Jurkat, Clone E6-1 (cell line): ENCODE measurements around the gene ARMC2.
"Not testable (repeated sequence)": the region's sequence is repeated elsewhere in the genome, so short reads cannot be mapped to it uniquely, and the experiment has no call there.

ENCODE experiments used
- DNase-seq: peaks from one replicate; pipeline ENCODE4 v3.0.0-alpha.2; 2011; ENCODE audit warnings: low read depth, low spot score
- H3K4me3 ChIP-seq: 2 replicates; pipeline ENCODE4 v1.5.1; 2011; ENCODE audit warnings: mild to moderate bottlenecking, low read length, control low read depth, moderate library complexity

The ARMC2 gene

DNA sequence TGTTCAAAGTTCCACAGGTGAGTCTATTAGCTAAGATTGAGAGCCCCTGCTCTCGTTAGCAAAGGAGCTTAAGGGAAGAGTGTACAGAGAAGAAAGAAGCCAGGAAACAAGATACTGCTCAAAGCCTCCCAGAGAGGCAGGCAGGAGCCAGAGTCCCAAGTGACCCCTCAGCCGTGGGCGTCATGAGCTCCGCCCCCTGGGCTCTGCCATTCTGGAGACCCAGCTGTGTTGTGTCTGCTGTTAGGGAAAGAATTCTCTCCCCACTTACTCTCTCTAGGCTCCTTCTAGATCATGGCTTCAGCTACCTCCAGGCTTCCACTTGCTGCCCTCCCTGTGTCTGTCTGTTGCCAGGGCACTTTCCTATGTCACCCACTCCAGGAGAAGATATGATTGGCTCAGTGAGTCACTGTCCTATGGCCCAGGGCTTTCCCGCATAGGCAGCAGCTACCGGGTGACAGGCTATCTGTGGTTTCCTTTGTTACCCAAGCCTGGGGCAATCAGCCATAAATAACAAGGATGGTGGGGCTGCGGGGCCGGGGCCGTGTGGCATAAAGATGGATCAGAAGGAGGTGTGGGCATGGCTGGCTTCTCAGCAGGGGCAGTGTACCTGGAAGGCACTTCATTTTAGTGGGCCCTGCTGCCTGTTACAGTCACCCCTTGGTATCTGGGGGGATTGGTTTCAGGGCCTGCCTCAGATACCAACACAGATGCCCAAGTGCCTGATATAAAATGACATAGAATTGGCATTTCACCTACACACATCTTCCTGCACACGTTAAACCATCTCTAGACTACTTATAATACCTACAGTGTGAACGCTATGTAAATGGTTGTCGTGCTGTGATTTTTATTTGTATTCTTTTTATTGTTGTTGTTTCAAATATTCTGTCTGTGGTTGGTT is 118.9 kb downstream of the ARMC2 start:
- H3K4me3 ChIP-seq, result no peak overlapping the region
- DNase-seq, result no peak

DNA sequence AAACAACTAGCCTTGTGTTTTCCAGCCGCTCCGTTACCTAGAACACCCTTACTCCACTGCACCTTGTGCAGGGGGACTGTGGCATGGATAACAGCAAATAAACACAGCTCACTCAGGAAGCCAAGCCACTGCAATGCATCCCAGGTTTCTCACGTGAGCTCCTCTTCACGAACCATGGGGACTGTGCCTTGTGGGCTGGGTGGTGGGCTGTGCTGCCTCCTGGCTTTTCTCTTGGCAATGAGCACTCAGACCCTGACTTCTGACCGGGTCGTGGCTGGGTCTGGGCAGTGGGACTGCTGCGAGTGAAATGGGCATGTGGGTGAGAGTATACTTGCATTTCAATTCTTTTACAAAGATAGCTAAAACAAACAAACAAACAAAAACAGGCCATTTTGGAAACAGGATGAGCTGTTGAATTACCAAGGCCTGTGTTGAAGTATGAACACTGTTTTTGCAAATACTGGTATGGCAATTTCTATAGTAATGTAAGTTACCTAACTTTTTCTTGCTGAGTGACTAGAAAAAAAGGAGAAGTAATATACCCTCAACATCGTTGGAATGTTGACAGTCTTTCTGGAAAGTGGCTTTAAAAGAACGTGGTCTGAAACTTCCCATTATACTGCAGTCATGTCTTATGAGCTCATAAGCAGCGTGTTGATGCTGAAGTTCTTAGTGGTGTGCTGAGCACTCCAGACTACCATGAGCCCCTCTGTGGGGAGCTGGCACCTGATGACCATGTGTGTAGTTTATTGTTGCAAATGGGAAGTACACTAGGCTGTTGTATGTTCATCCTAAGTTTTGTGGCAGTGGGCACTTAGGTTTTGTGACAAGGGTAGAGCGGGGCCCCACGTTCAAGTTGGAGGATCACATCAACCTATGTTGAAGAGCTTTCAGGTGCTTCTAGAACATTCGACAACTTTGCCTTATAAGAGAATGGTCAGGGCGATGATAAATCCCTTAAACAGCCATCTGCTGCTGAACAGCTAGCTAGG is 120.4 kb downstream of the ARMC2 start:
- DNase-seq, result no peak
- no peak overlapping the region for H3K4me3 ChIP-seq

DNA sequence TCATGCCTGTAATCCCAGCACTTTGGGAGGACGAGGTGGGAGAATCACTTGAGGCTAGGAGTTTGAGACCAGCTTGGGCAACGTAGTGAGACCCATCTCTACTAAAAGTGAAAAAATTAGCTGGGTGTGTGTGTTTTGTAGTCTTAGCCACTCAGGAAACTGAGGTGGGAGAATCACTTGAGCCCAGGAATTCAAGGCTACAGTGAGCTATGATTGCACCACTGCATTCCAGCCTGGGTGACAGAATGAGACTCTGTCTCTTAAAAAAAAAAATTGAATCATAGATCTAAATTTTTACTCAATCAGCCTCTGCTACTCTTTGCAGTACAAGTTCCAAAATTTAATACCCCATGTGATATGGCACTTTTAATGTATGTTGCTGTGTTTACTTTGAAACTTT is 121.6 kb downstream of the ARMC2 start:
- no peak overlapping the region for H3K4me3 ChIP-seq

GRCh38 chr6:108974201-108974600 is 126.0 kb downstream of the ARMC2 start:
- no peak for DNase-seq
- H3K4me3 ChIP-seq, result no peak overlapping the region

More for the DNA sequence above, 121.6 kb downstream of the ARMC2 start:
- DNase-seq, result no peak

DNA sequence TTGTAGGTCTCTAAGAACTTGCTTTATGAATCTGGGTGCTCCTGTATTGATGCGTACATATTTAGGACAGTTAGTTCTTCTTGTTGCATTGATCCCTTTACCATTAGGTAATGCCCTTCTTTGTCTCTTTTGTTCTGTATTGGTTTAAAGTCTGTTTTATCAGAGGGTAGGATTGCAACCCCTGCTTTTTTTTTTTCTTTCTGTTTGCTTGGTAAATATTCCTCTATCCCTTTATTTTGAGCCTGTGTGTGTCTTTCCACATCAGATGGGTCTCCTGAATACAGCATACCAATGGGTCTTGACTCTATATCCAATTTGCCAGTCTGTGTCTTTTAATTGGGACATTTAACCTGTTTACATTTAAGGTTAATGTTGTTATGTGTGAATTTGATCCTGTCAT is 130.4 kb downstream of the ARMC2 start:
- not testable (repeated sequence) for H3K4me3 ChIP-seq, DNase-seq

- H3K4me3 ChIP-seq, result no peak overlapping the region
- no peak for DNase-seq
Measured at GRCh38 chr6:108982154-108983113, 134.2 kb downstream of the ARMC2 start.

GRCh38 chr6:108983151-108983550 is 134.9 kb downstream of the ARMC2 start:
- H3K4me3 ChIP-seq, result no peak overlapping the region
- DNase-seq, result no peak

DNA sequence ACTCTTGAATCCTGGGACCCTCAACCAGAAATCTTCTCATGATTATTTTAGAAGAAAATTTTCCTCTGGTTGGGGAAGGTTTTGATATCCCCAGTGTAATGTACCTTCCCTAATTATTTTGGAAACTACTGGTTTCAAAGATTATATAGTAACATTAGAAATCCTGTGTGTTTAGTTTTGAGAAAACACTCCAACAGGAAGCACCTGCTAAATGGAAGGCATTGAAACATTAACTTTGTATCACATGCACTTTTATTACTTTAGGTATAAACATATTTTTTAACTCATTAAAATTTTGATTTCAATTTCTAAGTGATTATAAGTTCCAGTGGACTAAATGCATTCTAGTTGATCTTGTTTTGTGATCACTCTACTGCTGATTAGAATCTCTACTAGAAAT is 137.1 kb downstream of the ARMC2 start:
- no peak for DNase-seq
- H3K4me3 ChIP-seq, result no peak overlapping the region

- DNase-seq, result no peak
- no peak overlapping the region for H3K4me3 ChIP-seq
Measured at GRCh38 chr6:108987156-108987555, 138.9 kb downstream of the ARMC2 start.

GRCh38 chr6:108988296-108988695 is 140.1 kb downstream of the ARMC2 start:
- no peak overlapping the region for H3K4me3 ChIP-seq

GRCh38 chr6:108988765-108989164 is 140.5 kb downstream of the ARMC2 start:
- H3K4me3 ChIP-seq, result no peak overlapping the region
- no peak for DNase-seq

More at GRCh38 chr6:108988296-108988695, 140.1 kb downstream of the ARMC2 start:
- no peak for DNase-seq

GRCh38 chr6:108989700-108990099 is 141.5 kb downstream of the ARMC2 start:
- no peak overlapping the region for H3K4me3 ChIP-seq
- no peak for DNase-seq

- no peak for DNase-seq
- H3K4me3 ChIP-seq, result no peak overlapping the region
Measured at GRCh38 chr6:108993876-108994275, 145.7 kb downstream of the ARMC2 start.

GRCh38 chr6:108995296-108995695 is 147.1 kb downstream of the ARMC2 start:
- no peak for DNase-seq
- H3K4me3 ChIP-seq, result no peak overlapping the region

DNA sequence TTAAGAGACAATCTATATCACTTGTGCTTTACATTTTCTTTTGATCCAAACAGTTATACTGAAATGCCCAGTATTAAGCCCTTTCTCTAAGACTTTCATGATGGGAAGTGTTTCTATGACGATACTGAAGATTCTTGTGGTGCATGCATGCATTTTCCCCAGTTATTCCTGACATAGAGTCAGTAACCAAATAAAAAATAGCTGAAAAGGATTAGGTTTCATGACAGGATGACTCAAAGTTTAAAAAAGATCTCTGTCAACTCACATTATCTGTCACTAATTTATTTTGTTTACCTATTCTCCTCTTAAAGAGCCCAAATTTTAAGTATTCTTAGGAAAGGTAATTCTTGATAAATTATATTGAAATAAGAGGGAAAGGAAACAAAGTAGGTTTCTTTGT is 148.0 kb downstream of the ARMC2 start:
- H3K4me3 ChIP-seq, result no peak overlapping the region
- no peak for DNase-seq

- DNase-seq, result no peak
- no peak overlapping the region for H3K4me3 ChIP-seq
Measured at GRCh38 chr6:108998485-108998884, 150.3 kb downstream of the ARMC2 start.

DNA sequence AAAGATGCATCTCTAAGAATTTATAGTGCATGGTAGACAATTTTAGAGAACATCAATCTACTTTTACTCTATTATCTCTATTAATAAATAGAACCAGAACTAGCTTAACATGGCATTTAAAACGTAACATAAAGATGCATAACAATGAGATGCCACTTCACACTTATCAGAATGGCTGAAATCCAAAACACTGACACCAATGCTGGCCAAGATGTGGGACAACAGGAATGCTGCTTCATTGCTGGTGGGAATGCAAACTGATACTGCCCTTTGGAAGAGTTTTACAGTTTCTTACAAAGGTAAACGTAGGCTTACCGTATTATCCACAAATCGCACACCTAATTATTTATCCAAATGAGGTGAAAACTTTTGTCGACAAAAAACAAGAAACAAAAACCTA is 151.2 kb downstream of the ARMC2 start:
- no peak overlapping the region for H3K4me3 ChIP-seq
- DNase-seq, result no peak

DNA sequence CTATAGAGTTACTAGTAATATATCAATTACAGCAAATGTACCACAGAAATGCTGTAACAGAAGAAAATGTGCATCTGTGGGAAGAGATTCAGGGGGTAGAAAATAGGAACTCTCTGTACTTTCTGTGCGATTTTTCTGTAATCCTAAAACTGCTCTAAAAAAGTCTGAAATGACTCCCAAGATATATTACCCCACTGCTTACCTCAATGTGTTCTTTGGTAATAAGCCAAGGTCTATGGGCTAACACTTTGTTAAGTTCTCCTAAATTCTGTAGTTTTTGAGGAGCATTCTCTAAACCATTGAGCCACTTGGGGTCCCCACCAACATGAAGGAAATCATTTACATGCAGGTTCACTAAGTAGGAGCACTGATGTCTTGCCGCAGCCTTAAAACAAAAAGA is 152.1 kb downstream of the ARMC2 start:
- no peak for DNase-seq
- H3K4me3 ChIP-seq, result no peak overlapping the region
